Measurements from ENCODE around the gene DCST1. TPM values are rescaled to one million over a fixed set of nuclear protein-coding genes. Genes with fewer than 3 reads are reported as not detected.

Gene DCST1
- total and polyA plus RNA-seq, 2 donors (not counting 1 experiment from before 2014, with no cell fraction given) = 0.22 TPM; not detected in 1

- POLR2A ChIA-PET = interaction anchor here (0.5 to 2.0 kb wide), 2 partner anchors 15 to 475 kb away, joined by 3 to 9 read pairs; no protein-coding TSS in a partner anchor
- ATAC-seq (ENCODE audit: low read depth) (no peak), DNase-seq (no peak)
- Histone ChIP-seq H4K20me1 (ENCODE audit: control insufficient read depth, insufficient read depth, low read length, poor library complexity, severe bottlenecking) (peaks cover 48% of the 10 kb centered on the region), H3K36me3 (replicated peaks in 1 of 2; ENCODE audit: control extremely low read depth in 1 of 2, control insufficient read depth in 1 of 2, extremely low read depth in 1 of 2, insufficient read depth in 2 of 2, low read length in 1 of 2) (peaks cover 0 to 23% of the 10 kb centered on the region in 2 experiments), H3K79me2 (ENCODE audit: control insufficient read depth, insufficient read depth, low read length) (peaks cover 24% of the 10 kb centered on the region), H3K9me3 (ENCODE audit: control extremely low read depth in 1 of 3, control insufficient read depth in 2 of 3, insufficient read depth in 1 of 3, low read length in 2 of 3) (no peaks in the 10 kb centered on the region), H3K27ac (ENCODE audit: low read length in 2 of 2) (no peak overlapping the region), H3K4me3 (ENCODE audit: control extremely low read depth in 1 of 5, extremely low read depth in 1 of 5, insufficient read depth in 1 of 5, low read depth in 2 of 5, low read length in 4 of 5) (no peak overlapping the region), H3K4me2 (replicated peaks; ENCODE audit: low read depth, low read length, poor library complexity, severe bottlenecking) (peak overlapping the region; percentile 96), H3K27me3 (replicated peaks in 1 of 4; ENCODE audit: control extremely low read depth in 1 of 4, control insufficient read depth in 3 of 4, insufficient read depth in 4 of 4, low read length in 3 of 4) (peaks cover 0 to 3% (median 0%) of the 10 kb centered on the region in 4 experiments), H3K9ac (ENCODE audit: low read length) (no peak overlapping the region), H3K4me1 (ENCODE audit: control insufficient read depth in 2 of 2, insufficient read depth in 2 of 2, low read length in 2 of 2) (peaks cover 27 to 53% of the 10 kb centered on the region in 2 donors), H2AFZ (ENCODE audit: insufficient read depth, low read depth, low read length, poor library complexity, severe bottlenecking) (no peak overlapping the region)
- Mint-ChIP-seq H3K9me3 (ENCODE audit: insufficient read depth) (no peaks in the 10 kb centered on the region), H3K27ac (peak overlapping the region; percentile 50), H3K27me3 (no peaks in the 10 kb centered on the region), H3K4me3 (peak overlapping the region; percentile 83), H3K4me1 (peaks cover 49% of the 10 kb centered on the region)
- CTCF ChIA-PET = interaction anchor here (0.6 to 20.2 kb wide), 11 partner anchors 8 to 505 kb away, joined by 3 to 370 read pairs (median 5); partner anchors contain the start of genes ADAM15, EFNA3 and KRTCAP2
- intact Hi-C loops (cut with micrococcal nuclease) = loop anchor here (5.0 to 10.0 kb wide), 3 partner anchors 300 to 1393 kb away; partner anchors contain the start of genes ADAR and ILF2
- TF ChIP-seq EZH2 (IDR thresholded peaks at IDR 0.05; ENCODE audit: borderline replicate concordance, insufficient read depth, low read depth, low read length, poor library complexity, severe bottlenecking) (no peak), CTCF (IDR thresholded peaks at IDR 0.05) (no peak)
- WGBS (ENCODE audit: insufficient coverage) = 92% methylated on average over 2 of the region's 5 CpGs
Measured at GRCh38 chr1:155064832-155065429, 31.3 kb downstream of the DCST1 start.

- ATAC-seq (ENCODE audit: low read depth) = no peak
- TF ChIP-seq CTCF (IDR thresholded peaks at IDR 0.05) (no peak), EZH2 (IDR thresholded peaks at IDR 0.05; ENCODE audit: borderline replicate concordance, insufficient read depth, low read depth, low read length, poor library complexity, severe bottlenecking) (no peak)
- ChIA-PET POLR2A (interaction anchor here (1.4 kb wide), 1 partner anchor 106 kb away, joined by 3 read pairs; the partner anchor contains the start of gene KRTCAP2), CTCF (interaction anchor here (1.2 to 20.2 kb wide), 4 partner anchors 11 to 106 kb away, joined by 3 to 370 read pairs (median 94); partner anchors contain the start of genes ADAM15, EFNA3 and KRTCAP2)
- Histone ChIP-seq H3K4me2 (replicated peaks; ENCODE audit: low read depth, low read length, poor library complexity, severe bottlenecking) (no peak overlapping the region), H3K4me1 (ENCODE audit: control insufficient read depth in 2 of 2, insufficient read depth in 2 of 2, low read length in 2 of 2) (peaks cover 40 to 62% of the 10 kb centered on the region in 2 donors), H3K27me3 (replicated peaks in 1 of 4; ENCODE audit: control extremely low read depth in 1 of 4, control insufficient read depth in 3 of 4, insufficient read depth in 4 of 4, low read length in 3 of 4) (no peaks in the 10 kb centered on the region), H3K27ac (ENCODE audit: low read length in 2 of 2) (no peak overlapping the region), H4K20me1 (ENCODE audit: control insufficient read depth, insufficient read depth, low read length, poor library complexity, severe bottlenecking) (peaks cover 45% of the 10 kb centered on the region), H3K4me3 (ENCODE audit: control extremely low read depth in 1 of 5, extremely low read depth in 1 of 5, insufficient read depth in 1 of 5, low read depth in 2 of 5, low read length in 4 of 5) (no peak overlapping the region), H3K9me3 (ENCODE audit: control extremely low read depth in 1 of 3, control insufficient read depth in 2 of 3, insufficient read depth in 1 of 3, low read length in 2 of 3) (no peaks in the 10 kb centered on the region), H3K36me3 (replicated peaks in 1 of 2; ENCODE audit: control extremely low read depth in 1 of 2, control insufficient read depth in 1 of 2, extremely low read depth in 1 of 2, insufficient read depth in 2 of 2, low read length in 1 of 2) (peaks cover 0 to 23% of the 10 kb centered on the region in 2 experiments), H2AFZ (ENCODE audit: insufficient read depth, low read depth, low read length, poor library complexity, severe bottlenecking) (no peak overlapping the region), H3K9ac (ENCODE audit: low read length) (no peak overlapping the region), H3K79me2 (ENCODE audit: control insufficient read depth, insufficient read depth, low read length) (peaks cover 24% of the 10 kb centered on the region)
- Mint-ChIP-seq H3K4me3 (no peak overlapping the region), H3K4me1 (peaks cover 55% of the 10 kb centered on the region), H3K27ac (no peak overlapping the region), H3K9me3 (ENCODE audit: insufficient read depth) (no peaks in the 10 kb centered on the region), H3K27me3 (no peaks in the 10 kb centered on the region)
- DNase-seq = no peak
- intact Hi-C loops (cut with micrococcal nuclease) = loop anchor here (10.0 kb wide), 1 partner anchor 302 kb away; no protein-coding TSS in a partner anchor
- whole genome bisulfite sequencing (ENCODE audit: insufficient coverage) = over 99% methylated on average over 6 of the region's 8 CpGs
Measured at GRCh38 chr1:155066777-155067176, 33.2 kb downstream of the DCST1 start.

All from B cell (primary cell).